ENCODE data around the gene CNR1. TPM values are rescaled to one million over a fixed set of nuclear protein-coding genes. Genes with fewer than 3 reads are reported as not detected.

The CNR1 gene
- total and polyA plus RNA-seq, 2 donors (not counting 3 experiments of a cell fraction or from before 2014, with no cell fraction given) = 0.06 TPM; not detected in 1

GRCh38 chr6:88133718-88134117 is 32.4 kb downstream of the CNR1 start:
- dilution Hi-C loops (cut with MboI; ENCODE audit: extremely low pct_ligation_motif_present, low sequenced_read_pairs) (no loop called here), intact Hi-C loops (cut with micrococcal nuclease) (no loop called here)
- POLR2A ChIA-PET = no interaction called here
- H3K9me3 ChIP-seq (replicated peaks; ENCODE audit: control insufficient read depth, insufficient read depth, low read length) = no peaks in the 10 kb centered on the region
- FAIRE-seq = no peak
- H3K4me3 ChIP-seq (replicated peaks in 1 of 3; ENCODE audit: insufficient read depth in 1 of 3, low read depth in 1 of 3, low read length in 3 of 3) = no peak overlapping the region
- no peak overlapping the region for H3K9ac ChIP-seq (replicated peaks; ENCODE audit: extremely low read depth, insufficient read depth, low read length)
- no peaks in the 10 kb centered on the region for H3K4me1 ChIP-seq (ENCODE audit: control insufficient read depth, extremely low read depth, insufficient read depth, low read length)
- no peaks in the 10 kb centered on the region for H4K20me1 ChIP-seq (replicated peaks; ENCODE audit: control insufficient read depth, extremely low read depth, insufficient read depth, low read length)
- H3K27ac ChIP-seq (ENCODE audit: insufficient read depth, low read depth, low read length) = no peak overlapping the region
- H2AFZ ChIP-seq (ENCODE audit: low read depth, low read length) = no peak overlapping the region
- H3K36me3 ChIP-seq (ENCODE audit: control insufficient read depth in 2 of 2, extremely low read depth in 1 of 2, insufficient read depth in 2 of 2, low read length in 2 of 2) = no peaks in the 10 kb centered on the region
- DNase-seq (ENCODE audit: low read depth, low spot score) = no peak
- H3K79me2 ChIP-seq (ENCODE audit: control insufficient read depth, insufficient read depth, low read length) = no peaks in the 10 kb centered on the region
- H3K4me2 ChIP-seq (ENCODE audit: insufficient read depth, low read length) = no peak overlapping the region
- CTCF ChIA-PET = no interaction called here
- no peaks in the 10 kb centered on the region for H3K27me3 ChIP-seq (ENCODE audit: control insufficient read depth in 2 of 2, insufficient read depth in 2 of 2, low read length in 2 of 2)
- H3K9me1 ChIP-seq (replicated peaks; ENCODE audit: control insufficient read depth, extremely low read depth, insufficient read depth, low read length) = no peaks in the 10 kb centered on the region
- no TSS peak for BruUV-seq (replicated peaks)
- TF ChIP-seq MAX (IDR thresholded peaks at IDR 0.05; ENCODE audit: insufficient read depth, insufficient read length) (no peak), FOS (IDR thresholded peaks at IDR 0.05; ENCODE audit: borderline replicate concordance, insufficient read depth, low read length) (no peak), EZH2 (IDR thresholded peaks at IDR 0.05; ENCODE audit: borderline replicate concordance, low read depth, low read length, severe bottlenecking) (no peak), GATA2 (IDR thresholded peaks at IDR 0.05; ENCODE audit: insufficient read depth, insufficient read length, low read depth, low read length) (no peak), POLR2A (IDR thresholded peaks at IDR 0.05; ENCODE audit: low read depth, low read length) (no peak), POLR2AphosphoS5 (IDR thresholded peaks at IDR 0.05; ENCODE audit: insufficient read depth, low read depth, low read length) (no peak), JUN (IDR thresholded peaks at IDR 0.05; ENCODE audit: borderline replicate concordance, insufficient read depth, insufficient read length, low read depth) (no peak), MYC (IDR thresholded peaks at IDR 0.05; ENCODE audit: low read depth, low read length) (no peak)
- TF ChIP-seq, protein P1, sequence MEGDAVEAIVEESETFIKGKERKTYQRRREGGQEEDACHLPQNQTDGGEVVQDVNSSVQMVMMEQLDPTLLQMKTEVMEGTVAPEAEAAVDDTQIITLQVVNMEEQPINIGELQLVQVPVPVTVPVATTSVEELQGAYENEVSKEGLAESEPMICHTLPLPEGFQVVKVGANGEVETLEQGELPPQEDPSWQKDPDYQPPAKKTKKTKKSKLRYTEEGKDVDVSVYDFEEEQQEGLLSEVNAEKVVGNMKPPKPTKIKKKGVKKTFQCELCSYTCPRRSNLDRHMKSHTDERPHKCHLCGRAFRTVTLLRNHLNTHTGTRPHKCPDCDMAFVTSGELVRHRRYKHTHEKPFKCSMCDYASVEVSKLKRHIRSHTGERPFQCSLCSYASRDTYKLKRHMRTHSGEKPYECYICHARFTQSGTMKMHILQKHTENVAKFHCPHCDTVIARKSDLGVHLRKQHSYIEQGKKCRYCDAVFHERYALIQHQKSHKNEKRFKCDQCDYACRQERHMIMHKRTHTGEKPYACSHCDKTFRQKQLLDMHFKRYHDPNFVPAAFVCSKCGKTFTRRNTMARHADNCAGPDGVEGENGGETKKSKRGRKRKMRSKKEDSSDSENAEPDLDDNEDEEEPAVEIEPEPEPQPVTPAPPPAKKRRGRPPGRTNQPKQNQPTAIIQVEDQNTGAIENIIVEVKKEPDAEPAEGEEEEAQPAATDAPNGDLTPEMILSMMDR (IDR thresholded peaks at IDR 0.05; ENCODE audit: extremely low read depth in 1 of 2, insufficient read depth in 1 of 2, low read depth in 1 of 2, low read length in 2 of 2) = no peak
